HEK293 (cell line): ENCODE data around the gene STEAP3.

ENCODE experiments used
- CTCF ChIA-PET: fragments of 350-600 bp; formaldehyde crosslinking; extraction: SDS; loops from one replicate; lab custom pipeline; 2021; ENCODE audit warnings: antibody characterized with exemption; lab: Yijun Ruan, JAX
- POLR2A ChIA-PET: fragments of 300-600 bp; formaldehyde crosslinking; extraction: SDS; loops from one replicate; lab custom pipeline; 2020; ENCODE audit warnings: antibody characterized with exemption, inconsistent platforms; lab: Yijun Ruan, JAX
- H3K27ac ChIP-seq: fragments of 200-500 bp; sonication (Bioruptor generic); 2 replicates; pipeline ENCODE4 v1.5.1; 2014; ENCODE audit warnings: low read depth, low read length, control low read depth, inconsistent platforms; ENCODE audit errors: extremely low read depth
- H3K36me3 ChIP-seq, 2 experiments: fragments of 200-500 bp in 1 of 2; sonication (Bioruptor generic) in 1 of 2; 1 replicate in 1 of 2; 2 replicates in 1 of 2; pipeline ENCODE4 v1.5.1; 2014 to 2017; ENCODE audit warnings: inconsistent platforms in 2 of 2, low read length in 2 of 2; ENCODE audit not compliant: control insufficient read depth in 2 of 2, insufficient read depth in 1 of 2
- H3K4me1 ChIP-seq: fragments of 200-500 bp; sonication (Bioruptor generic); 2 replicates; pipeline ENCODE4 v1.5.1; 2014; ENCODE audit warnings: mild to moderate bottlenecking, low read length, inconsistent platforms; ENCODE audit not compliant: control insufficient read depth, insufficient read depth
- H3K4me3 ChIP-seq: 2 replicates; pipeline ENCODE4 v1.5.1; 2011; ENCODE audit warnings: low read depth, mild to moderate bottlenecking, control low read depth, low read length, moderate library complexity
- H3K9me3 ChIP-seq: fragments of 200-500 bp; sonication (Bioruptor generic); 2 replicates; pipeline ENCODE4 v1.5.1; 2014; ENCODE audit warnings: low read depth, low read length, inconsistent platforms; ENCODE audit not compliant: control insufficient read depth, insufficient read depth
- GLIS2 ChIP-seq: fragments of 450-650 bp; formaldehyde crosslinking; IDR thresholded peaks from 2 replicates; pipeline ENCODE4 v1.5.1; 2016; ENCODE audit warnings: missing biosample characterization, missing genetic modification characterization
- KLF8 ChIP-seq: fragments of 450-650 bp; formaldehyde crosslinking; IDR thresholded peaks from 2 replicates; pipeline ENCODE4 v1.5.1; 2016; ENCODE audit warnings: missing biosample characterization, missing genetic modification characterization
- REST ChIP-seq: fragments of 450-650 bp; formaldehyde crosslinking; IDR thresholded peaks from 2 replicates; pipeline ENCODE4 v1.5.1; 2016; ENCODE audit warnings: missing biosample characterization, missing genetic modification characterization
- ZBTB21 ChIP-seq: fragments of 450-650 bp; formaldehyde crosslinking; IDR thresholded peaks from 2 replicates; pipeline ENCODE4 v1.5.1; 2017; ENCODE audit warnings: missing biosample characterization, missing genetic modification characterization
- ZBTB49 ChIP-seq: fragments of 450-650 bp; formaldehyde crosslinking; IDR thresholded peaks from 2 replicates; pipeline ENCODE4 v1.5.1; 2016; ENCODE audit warnings: missing biosample characterization, missing genetic modification characterization, low read depth
- ZFP41 ChIP-seq: fragments of 450-650 bp; formaldehyde crosslinking; IDR thresholded peaks from 2 replicates; pipeline ENCODE4 v1.5.1; 2016; ENCODE audit warnings: missing biosample characterization, missing genetic modification characterization, borderline replicate concordance
- ZNF114 ChIP-seq: fragments of 450-650 bp; formaldehyde crosslinking; IDR thresholded peaks from 2 replicates; pipeline ENCODE4 v1.5.0; 2017; ENCODE audit warnings: missing biosample characterization, missing genetic modification characterization
- ZNF121 ChIP-seq: fragments of 450-650 bp; formaldehyde crosslinking; IDR thresholded peaks from 2 replicates; pipeline ENCODE4 v1.5.1; 2016; ENCODE audit warnings: missing biosample characterization, missing genetic modification characterization
- ZNF155 ChIP-seq: fragments of 450-650 bp; formaldehyde crosslinking; IDR thresholded peaks from 2 replicates; pipeline ENCODE4 v1.5.1; 2016; ENCODE audit warnings: missing biosample characterization, missing genetic modification characterization
- ZNF239 ChIP-seq: fragments of 450-650 bp; formaldehyde crosslinking; IDR thresholded peaks from 2 replicates; pipeline ENCODE4 v1.5.1; 2016; ENCODE audit warnings: missing biosample characterization, missing genetic modification characterization
- ZNF248 ChIP-seq: fragments of 450-650 bp; formaldehyde crosslinking; IDR thresholded peaks from 2 replicates; pipeline ENCODE4 v1.5.1; 2017; ENCODE audit warnings: missing biosample characterization, missing genetic modification characterization
- ZNF391 ChIP-seq: fragments of 450-650 bp; formaldehyde crosslinking; IDR thresholded peaks from 2 replicates; pipeline ENCODE4 v1.5.1; 2016; ENCODE audit warnings: low read depth, missing biosample characterization, missing genetic modification characterization, borderline replicate concordance
- ZNF518A ChIP-seq: fragments of 450-650 bp; formaldehyde crosslinking; conservative IDR thresholded peaks from 2 replicates; pipeline ENCODE4 v1.5.1; 2016; ENCODE audit warnings: low read depth, missing biosample characterization, missing genetic modification characterization
- ZNF530 ChIP-seq: fragments of 450-650 bp; formaldehyde crosslinking; IDR thresholded peaks from 2 replicates; pipeline ENCODE4 v1.5.1; 2016; ENCODE audit warnings: low read depth, missing biosample characterization, missing genetic modification characterization
- ZNF544 ChIP-seq: fragments of 450-650 bp; formaldehyde crosslinking; IDR thresholded peaks from 2 replicates; pipeline ENCODE4 v1.5.0; 2017; ENCODE audit warnings: missing biosample characterization, missing genetic modification characterization
- ZNF600 ChIP-seq: fragments of 450-650 bp; formaldehyde crosslinking; IDR thresholded peaks from 2 replicates; pipeline ENCODE4 v1.5.1; 2016; ENCODE audit warnings: missing biosample characterization, missing genetic modification characterization
- ZNF639 ChIP-seq: fragments of 450-650 bp; formaldehyde crosslinking; IDR thresholded peaks from 2 replicates; pipeline ENCODE4 v1.5.1; 2016; ENCODE audit warnings: missing biosample characterization, missing genetic modification characterization
- ZNF707 ChIP-seq: fragments of 450-650 bp; formaldehyde crosslinking; IDR thresholded peaks from 2 replicates; pipeline ENCODE4 v1.5.1; 2016; ENCODE audit warnings: missing biosample characterization, missing genetic modification characterization

STEAP3 gene

GRCh38 chr2:119306196-119306590 lies 82.6 kb downstream of the STEAP3 start:
- no peaks in the 10 kb centered on the region for H3K9me3 ChIP-seq
- H3K4me3 ChIP-seq = no peak overlapping the region
- ChIA-PET CTCF (interaction anchor here (0.7 kb wide), 1 partner anchor 278 kb away, joined by 3 read pairs; no protein-coding TSS in a partner anchor), POLR2A (no interaction called here)
- H3K27ac ChIP-seq = no peak overlapping the region
- no peak for TF ChIP-seq ZNF248 (tag by site-specific recombination)
- no peak for TF ChIP-seq ZNF639 (tag by site-specific recombination)
- no peak for TF ChIP-seq ZNF239 (tag by site-specific recombination)
- TF ChIP-seq GLIS2 (tag by site-specific recombination) = no peak
- TF ChIP-seq ZNF121 (tag by site-specific recombination) = no peak
- TF ChIP-seq ZNF391 = no peak
- peaks cover 11% of the 10 kb centered on the region for H3K4me1 ChIP-seq
- no peaks in the 10 kb centered on the region for H3K36me3 ChIP-seq

- TF ChIP-seq ZBTB49 (tag by site-specific recombination) = no peak
- TF ChIP-seq KLF8 (tag by site-specific recombination) = no peak
- TF ChIP-seq ZNF114 = no peak
- TF ChIP-seq ZBTB21 (tag by site-specific recombination) = no peak
- TF ChIP-seq, all 188 proteins: peak for 0
- POLR2A ChIA-PET = no interaction called here
- Histone ChIP-seq H3K36me3 (no peaks in the 10 kb centered on the region), H3K9me3 (no peaks in the 10 kb centered on the region), H3K27ac (no peak overlapping the region), H3K4me3 (no peak overlapping the region), H3K4me1 (peaks cover 11% of the 10 kb centered on the region)
- CTCF ChIA-PET = interaction anchor here (0.7 to 4.4 kb wide), 2 partner anchors 88 to 1304 kb away, joined by 4 to 28 read pairs; no protein-coding TSS in a partner anchor
These were observed 83.9 kb downstream of the STEAP3 start for GRCh38 chr2:119307419-119308140.

GRCh38 chr2:119308793-119309330 lies 85.2 kb downstream of the STEAP3 start:
- Histone ChIP-seq H3K9me3 (no peaks in the 10 kb centered on the region), H3K4me1 (peaks cover 11% of the 10 kb centered on the region; the same call in 1 of the 2 replicates), H3K36me3 (no peaks in the 10 kb centered on the region)
- CTCF ChIA-PET = interaction anchor here (0.6 to 4.4 kb wide), 8 partner anchors 8 to 428 kb away, joined by 3 to 28 read pairs (median 4); no protein-coding TSS in a partner anchor
- TF ChIP-seq ZNF530 (tag by site-specific recombination) (no peak), ZNF155 (tag by site-specific recombination) (no peak), ZNF518A (tag by site-specific recombination) (no peak), ZNF600 (tag by site-specific recombination) (no peak), ZNF707 (tag by site-specific recombination) (no peak), REST (tag by site-specific recombination) (peak; percentile 77), ZNF544 (tag by site-specific recombination) (no peak), ZFP41 (tag by site-specific recombination) (no peak)
- TF ChIP-seq, all 188 proteins: peak for 1
- H3K4me3 ChIP-seq = no peak overlapping the region
- no peak overlapping the region for H3K27ac ChIP-seq
- POLR2A ChIA-PET = no interaction called here
